Endodermal cell (in vitro differentiated cells): ENCODE measurements around the gene CLIC6. TPM values are rescaled to one million over a fixed set of nuclear protein-coding genes. Genes with fewer than 3 reads are reported as not detected.

Experiments
- DNase-seq: peaks from one replicate; pipeline ENCODE4 v3.0.0-alpha.2; 2017
- H3K27ac ChIP-seq: 2 replicates; pipeline ENCODE4 v1.5.1; 2013; ENCODE audit warnings: mild to moderate bottlenecking, low read depth, low read length, moderate library complexity
- H3K27me3 ChIP-seq: 2 replicates; pipeline ENCODE4 v1.6.1; 2013; ENCODE audit warnings: mild to moderate bottlenecking, low read length, moderate library complexity; ENCODE audit not compliant: insufficient read depth, control insufficient read depth, poor library complexity, severe bottlenecking
- H3K36me3 ChIP-seq: 2 replicates; pipeline ENCODE4 v1.7.0; 2013; ENCODE audit warnings: mild to moderate bottlenecking, low read length, moderate library complexity; ENCODE audit not compliant: control insufficient read depth, insufficient read depth
- H3K4me1 ChIP-seq: one replicate; pipeline ENCODE4 v1.7.0; 2013; ENCODE audit warnings: low read length; ENCODE audit not compliant: control insufficient read depth, insufficient read depth
- H3K4me3 ChIP-seq: 2 replicates; pipeline ENCODE4 v1.5.1; 2013; ENCODE audit warnings: mild to moderate bottlenecking, low read length, moderate library complexity
- H3K9ac ChIP-seq: 2 replicates; pipeline ENCODE4 v1.6.1; 2013; ENCODE audit warnings: mild to moderate bottlenecking, low read length, moderate library complexity; ENCODE audit not compliant: poor library complexity, severe bottlenecking; ENCODE audit errors: extremely low read depth
- H3K9me3 ChIP-seq: 2 replicates; pipeline ENCODE4 v1.6.1; 2013; ENCODE audit warnings: mild to moderate bottlenecking, low read length, moderate library complexity; ENCODE audit not compliant: control insufficient read depth
- H3K27ac Mint-ChIP-seq: 2 replicates; pipeline ENCODE4 v1.8.0; 2020; ENCODE audit warnings: mixed read lengths
- H3K27me3 Mint-ChIP-seq: 2 replicates; pipeline ENCODE4 v1.8.0; 2021; ENCODE audit warnings: mild to moderate bottlenecking, mixed read lengths; ENCODE audit not compliant: insufficient read depth
- H3K36me3 Mint-ChIP-seq: 2 replicates; pipeline ENCODE4 v1.8.0; 2020; ENCODE audit warnings: low read depth, mixed read lengths
- H3K4me1 Mint-ChIP-seq: 2 replicates; pipeline ENCODE4 v1.8.0; 2020; ENCODE audit warnings: mixed read lengths
- H3K4me3 Mint-ChIP-seq: 2 replicates; pipeline ENCODE4 v1.8.0; 2020; ENCODE audit warnings: mild to moderate bottlenecking, moderate library complexity, mixed read lengths
- H3K9me3 Mint-ChIP-seq: 2 replicates; pipeline ENCODE4 v1.8.0; 2020; ENCODE audit warnings: mild to moderate bottlenecking, mixed read lengths
- WGBS, 2 experiments: methylation state at CpG; one replicate each; pipeline versions ENCODE4 v1.1.5 to v1.1.7; 2013; ENCODE audit warnings: missing lambda C conversion rate in 2 of 2, mixed read lengths in 1 of 2; ENCODE audit not compliant: insufficient coverage in 1 of 2, insufficient read length in 1 of 2; 5-methylcytosine and 5-hydroxymethylcytosine counted together
- total RNA-seq, 2 donors: library from RNA; stranded (reverse); fragmentation: NEBNext Ultra II Directional in 1 of 2; extraction: Animal tissue kit (Norgen Biotek cat#: 25700) in 1 of 2; gene quantifications; 2 replicates in 1 of 2; 3 replicates in 1 of 2; pipeline ENCODE4 v1.2.1, GENCODE V29; 2021
- TF ChIP-seq, protein P1 (sequence below): fragments of 200-600 bp; sonication (generic); conservative IDR thresholded peaks from 2 replicates; pipeline ENCODE4 v1.5.0; 2021; ENCODE audit warnings: antibody characterized with exemption, mild to moderate bottlenecking

The CLIC6 gene
- total RNA-seq, 2 donors from 2014 or later, result 1.7 to 2.4 TPM

- Histone ChIP-seq H3K4me3 (no peak overlapping the region), H3K36me3 (no peaks in the 10 kb centered on the region), H3K27me3 (peaks cover 3% of the 10 kb centered on the region), H3K27ac (no peak overlapping the region), H3K9ac (no peak overlapping the region), H3K4me1 (no peaks in the 10 kb centered on the region), H3K9me3 (no peaks in the 10 kb centered on the region)
- H3K27me3 Mint-ChIP-seq, result peaks cover 24% of the 10 kb centered on the region
- TF ChIP-seq, protein P1, sequence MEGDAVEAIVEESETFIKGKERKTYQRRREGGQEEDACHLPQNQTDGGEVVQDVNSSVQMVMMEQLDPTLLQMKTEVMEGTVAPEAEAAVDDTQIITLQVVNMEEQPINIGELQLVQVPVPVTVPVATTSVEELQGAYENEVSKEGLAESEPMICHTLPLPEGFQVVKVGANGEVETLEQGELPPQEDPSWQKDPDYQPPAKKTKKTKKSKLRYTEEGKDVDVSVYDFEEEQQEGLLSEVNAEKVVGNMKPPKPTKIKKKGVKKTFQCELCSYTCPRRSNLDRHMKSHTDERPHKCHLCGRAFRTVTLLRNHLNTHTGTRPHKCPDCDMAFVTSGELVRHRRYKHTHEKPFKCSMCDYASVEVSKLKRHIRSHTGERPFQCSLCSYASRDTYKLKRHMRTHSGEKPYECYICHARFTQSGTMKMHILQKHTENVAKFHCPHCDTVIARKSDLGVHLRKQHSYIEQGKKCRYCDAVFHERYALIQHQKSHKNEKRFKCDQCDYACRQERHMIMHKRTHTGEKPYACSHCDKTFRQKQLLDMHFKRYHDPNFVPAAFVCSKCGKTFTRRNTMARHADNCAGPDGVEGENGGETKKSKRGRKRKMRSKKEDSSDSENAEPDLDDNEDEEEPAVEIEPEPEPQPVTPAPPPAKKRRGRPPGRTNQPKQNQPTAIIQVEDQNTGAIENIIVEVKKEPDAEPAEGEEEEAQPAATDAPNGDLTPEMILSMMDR, result no peak
- H3K9me3 Mint-ChIP-seq, result no peaks in the 10 kb centered on the region
- no peak for DNase-seq
- no peaks in the 10 kb centered on the region for H3K4me1 Mint-ChIP-seq
- H3K36me3 Mint-ChIP-seq, result no peaks in the 10 kb centered on the region
- H3K4me3 Mint-ChIP-seq, result no peak overlapping the region
- H3K27ac Mint-ChIP-seq, result no peak overlapping the region
- 83 to 86% methylated on average over 3 of the region's 3 CpGs for WGBS, 2 experiments
These were observed 31.8 kb upstream of the CLIC6 start for GRCh38 chr21:34636961-34637360.

- TF ChIP-seq, protein P1, result no peak
- no peak for DNase-seq
- peaks cover 11% of the 10 kb centered on the region for H3K27me3 Mint-ChIP-seq
These were observed 29.5 kb upstream of the CLIC6 start for GRCh38 chr21:34639250-34639649.

DNA sequence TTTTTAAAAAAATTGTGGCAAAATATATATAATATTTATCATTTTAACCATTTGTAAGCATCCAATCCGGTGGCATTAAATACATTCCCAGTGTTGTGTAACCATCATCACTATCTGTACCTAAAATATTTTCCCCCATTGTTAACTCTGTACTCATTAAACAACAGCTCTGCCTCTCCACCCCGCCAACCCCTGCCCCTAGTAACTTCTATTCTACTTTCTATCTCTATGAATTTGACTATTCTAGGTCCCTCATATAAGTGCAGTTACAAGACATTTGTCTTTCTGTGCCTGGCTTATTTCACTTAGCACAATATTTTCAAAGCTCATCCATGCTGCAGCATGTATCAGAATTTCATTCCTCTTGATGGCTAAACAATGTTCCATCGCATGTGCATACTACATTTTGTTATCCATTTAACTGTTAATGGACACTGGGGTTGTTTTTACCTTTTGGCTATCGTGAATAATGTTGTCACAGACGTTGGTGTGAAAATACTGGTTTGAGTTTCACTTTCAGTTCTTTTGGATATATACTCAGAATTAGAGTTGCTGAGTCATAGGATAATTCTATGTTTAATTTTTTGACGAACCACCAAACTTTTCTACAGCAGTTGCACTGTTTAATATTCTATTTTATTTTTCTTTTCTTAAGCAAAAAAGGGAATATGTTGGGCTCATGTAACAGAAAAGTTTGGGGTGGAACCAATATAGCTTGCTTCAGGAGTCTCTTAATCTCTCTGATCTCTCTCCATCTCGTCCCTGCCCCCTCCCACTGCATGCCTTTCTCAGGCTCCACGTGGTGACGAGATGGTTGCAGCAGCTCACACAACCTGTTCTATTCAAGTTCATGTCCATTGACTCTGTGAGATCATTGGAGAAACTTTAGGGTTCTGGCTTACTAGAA lies 28.7 kb upstream of the CLIC6 start:
- TF ChIP-seq, protein P1, result no peak
- no peaks in the 10 kb centered on the region for H3K36me3 ChIP-seq
- H3K9ac ChIP-seq, result no peak overlapping the region
- no peak for DNase-seq
- H3K4me3 ChIP-seq, result no peak overlapping the region
- no peak overlapping the region for H3K27ac ChIP-seq
- Mint-ChIP-seq H3K36me3 (no peaks in the 10 kb centered on the region), H3K27ac (no peak overlapping the region), H3K27me3 (peaks cover 8% of the 10 kb centered on the region), H3K4me3 (no peak overlapping the region), H3K4me1 (no peaks in the 10 kb centered on the region), H3K9me3 (no peaks in the 10 kb centered on the region)
- no peaks in the 10 kb centered on the region for H3K9me3 ChIP-seq
- H3K4me1 ChIP-seq, result no peaks in the 10 kb centered on the region
- no peaks in the 10 kb centered on the region for H3K27me3 ChIP-seq
- WGBS, 2 experiments, result 79 to 87% methylated on average over 6 to 8 of the region's 9 CpGs

More at GRCh38 chr21:34639250-34639649, 29.5 kb upstream of the CLIC6 start:
- Histone ChIP-seq H3K27ac (no peak overlapping the region), H3K4me3 (no peak overlapping the region), H3K36me3 (no peaks in the 10 kb centered on the region), H3K9ac (no peak overlapping the region), H3K27me3 (no peaks in the 10 kb centered on the region), H3K9me3 (no peaks in the 10 kb centered on the region), H3K4me1 (no peaks in the 10 kb centered on the region)
- no peaks in the 10 kb centered on the region for H3K9me3 Mint-ChIP-seq
- 79 to 100% methylated on average over 1 of the region's 1 CpG for WGBS, 2 experiments
- no peaks in the 10 kb centered on the region for H3K4me1 Mint-ChIP-seq
- H3K36me3 Mint-ChIP-seq, result no peaks in the 10 kb centered on the region
- H3K27ac Mint-ChIP-seq, result no peak overlapping the region
- no peak overlapping the region for H3K4me3 Mint-ChIP-seq
